Measurements from ENCODE around the gene NFYB.
"Not testable (repeated sequence)": the region's sequence is repeated elsewhere in the genome, so short reads cannot be mapped to it uniquely, and the experiment has no call there.

The NFYB gene

DNA sequence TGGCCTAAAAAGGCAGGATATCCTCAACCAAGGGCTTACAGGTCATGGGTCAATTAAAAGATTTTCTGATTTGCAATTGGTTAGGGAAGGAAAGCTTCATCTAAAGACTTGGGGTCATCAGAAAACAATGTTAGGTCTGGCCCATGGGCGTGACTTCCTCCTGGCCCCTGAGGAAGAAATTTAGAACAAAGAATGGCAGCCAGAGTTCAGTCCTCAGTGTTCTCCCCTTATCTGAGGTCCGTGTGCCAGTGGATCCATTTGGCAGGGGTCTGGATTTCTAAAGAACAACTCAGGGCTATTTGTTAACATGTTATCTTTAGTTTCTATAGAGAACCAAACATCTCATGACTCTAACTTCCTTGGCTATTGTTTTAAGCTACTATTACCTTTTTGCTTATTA lies 27.8 kb upstream of the NFYB start:
- Histone ChIP-seq H3K27ac (no peak overlapping the region), H3K9me3 (ENCODE audit: severe bottlenecking) (no peaks in the 10 kb centered on the region), H3K36me3 (no peaks in the 10 kb centered on the region), H3K4me3 (ENCODE audit: low read depth, low read length) (no peak overlapping the region), H3K27me3 (ENCODE audit: insufficient read depth, low read depth, severe bottlenecking) (no peaks in the 10 kb centered on the region)
- no peak for DNase-seq
- TF ChIP-seq, protein P1, sequence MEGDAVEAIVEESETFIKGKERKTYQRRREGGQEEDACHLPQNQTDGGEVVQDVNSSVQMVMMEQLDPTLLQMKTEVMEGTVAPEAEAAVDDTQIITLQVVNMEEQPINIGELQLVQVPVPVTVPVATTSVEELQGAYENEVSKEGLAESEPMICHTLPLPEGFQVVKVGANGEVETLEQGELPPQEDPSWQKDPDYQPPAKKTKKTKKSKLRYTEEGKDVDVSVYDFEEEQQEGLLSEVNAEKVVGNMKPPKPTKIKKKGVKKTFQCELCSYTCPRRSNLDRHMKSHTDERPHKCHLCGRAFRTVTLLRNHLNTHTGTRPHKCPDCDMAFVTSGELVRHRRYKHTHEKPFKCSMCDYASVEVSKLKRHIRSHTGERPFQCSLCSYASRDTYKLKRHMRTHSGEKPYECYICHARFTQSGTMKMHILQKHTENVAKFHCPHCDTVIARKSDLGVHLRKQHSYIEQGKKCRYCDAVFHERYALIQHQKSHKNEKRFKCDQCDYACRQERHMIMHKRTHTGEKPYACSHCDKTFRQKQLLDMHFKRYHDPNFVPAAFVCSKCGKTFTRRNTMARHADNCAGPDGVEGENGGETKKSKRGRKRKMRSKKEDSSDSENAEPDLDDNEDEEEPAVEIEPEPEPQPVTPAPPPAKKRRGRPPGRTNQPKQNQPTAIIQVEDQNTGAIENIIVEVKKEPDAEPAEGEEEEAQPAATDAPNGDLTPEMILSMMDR (IDR thresholded peaks at IDR 0.05; ENCODE audit: low read depth, low read length): no peak

GRCh38 chr12:104164634-104165033 lies 26.6 kb upstream of the NFYB start:
- Histone ChIP-seq H3K9me3 (ENCODE audit: severe bottlenecking) (no peaks in the 10 kb centered on the region), H3K4me3 (ENCODE audit: low read depth, low read length) (no peak overlapping the region), H3K36me3 (no peaks in the 10 kb centered on the region), H3K27ac (no peak overlapping the region), H3K27me3 (ENCODE audit: insufficient read depth, low read depth, severe bottlenecking) (no peaks in the 10 kb centered on the region)
- TF ChIP-seq, protein P1 (IDR thresholded peaks at IDR 0.05; ENCODE audit: low read depth, low read length): no peak
- DNase-seq: no peak

GRCh38 chr12:104163631-104164030 lies 25.6 kb upstream of the NFYB start:
- TF ChIP-seq, protein P1 (IDR thresholded peaks at IDR 0.05; ENCODE audit: low read depth, low read length): no peak
- Histone ChIP-seq H3K9me3 (ENCODE audit: severe bottlenecking) (no peaks in the 10 kb centered on the region), H3K27me3 (ENCODE audit: insufficient read depth, low read depth, severe bottlenecking) (no peaks in the 10 kb centered on the region), H3K27ac (no peak overlapping the region), H3K4me3 (ENCODE audit: low read depth, low read length) (no peak overlapping the region), H3K36me3 (no peaks in the 10 kb centered on the region)
- no peak for DNase-seq

GRCh38 chr12:104163028-104163427 lies 25.0 kb upstream of the NFYB start:
- DNase-seq; H3K4me3 ChIP-seq (ENCODE audit: low read depth, low read length); H3K36me3 ChIP-seq; H3K27me3 ChIP-seq (ENCODE audit: insufficient read depth, low read depth, severe bottlenecking); H3K27ac ChIP-seq; H3K9me3 ChIP-seq (ENCODE audit: severe bottlenecking): not testable (repeated sequence)

GRCh38 chr12:104155711-104156555 lies 17.9 kb upstream of the NFYB start:
- DNase-seq: no peak
- Histone ChIP-seq H3K27me3 (ENCODE audit: insufficient read depth, low read depth, severe bottlenecking) (no peaks in the 10 kb centered on the region), H3K4me3 (ENCODE audit: low read depth, low read length) (no peak overlapping the region), H3K27ac (no peak overlapping the region), H3K36me3 (no peaks in the 10 kb centered on the region), H3K9me3 (ENCODE audit: severe bottlenecking) (no peaks in the 10 kb centered on the region)
- TF ChIP-seq, protein P1 (IDR thresholded peaks at IDR 0.05; ENCODE audit: low read depth, low read length): no peak

- no peaks in the 10 kb centered on the region for H3K36me3 ChIP-seq
- TF ChIP-seq, protein P1 (IDR thresholded peaks at IDR 0.05; ENCODE audit: low read depth, low read length): no peak
- peak; percentile 84 for DNase-seq
- no peak overlapping the region; the same call in 1 of the 2 replicates for H3K27ac ChIP-seq
- H3K4me3 ChIP-seq (ENCODE audit: low read depth, low read length): no peak overlapping the region
- no peaks in the 10 kb centered on the region for H3K27me3 ChIP-seq (ENCODE audit: insufficient read depth, low read depth, severe bottlenecking)
- H3K9me3 ChIP-seq (ENCODE audit: severe bottlenecking): no peaks in the 10 kb centered on the region
Observed at GRCh38 chr12:104154806-104155205, 16.8 kb upstream of the NFYB start.

Measured in WERI-Rb-1 (cell line).